ENCODE measurements around the gene ACTRT2.

Gene ACTRT2

GRCh38 chr1:2983706-2984398, 37.4 kb upstream of the ACTRT2 start:
- no peak for DNase-seq

GRCh38 chr1:2984399-2985061, 36.7 kb upstream of the ACTRT2 start:
- DNase-seq = no peak

GRCh38 chr1:2985067-2985561, 36.2 kb upstream of the ACTRT2 start:
- no peak for DNase-seq

GRCh38 chr1:2985694-2986548, 35.3 kb upstream of the ACTRT2 start:
- no peak for DNase-seq

GRCh38 chr1:2986549-2987305, 34.5 kb upstream of the ACTRT2 start:
- no peak for DNase-seq

- DNase-seq = no peak
Measured at GRCh38 chr1:2987773-2988172, 33.5 kb upstream of the ACTRT2 start.

- no peak for DNase-seq
Measured at GRCh38 chr1:2988256-2988655, 33.0 kb upstream of the ACTRT2 start.

GRCh38 chr1:2989185-2989584, 32.1 kb upstream of the ACTRT2 start:
- DNase-seq = no peak

- no peak for DNase-seq
Measured at GRCh38 chr1:2989976-2990375, 31.3 kb upstream of the ACTRT2 start.

GRCh38 chr1:2990376-2991115, 30.7 kb upstream of the ACTRT2 start:
- DNase-seq = no peak

- no peak for DNase-seq
Measured at GRCh38 chr1:2991753-2992495, 29.3 kb upstream of the ACTRT2 start.

- no peak for DNase-seq
Measured at GRCh38 chr1:2998503-2999100, 22.7 kb upstream of the ACTRT2 start.

- DNase-seq = no peak
Measured at GRCh38 chr1:2999138-2999537, 22.1 kb upstream of the ACTRT2 start.

GRCh38 chr1:2999571-2999970, 21.7 kb upstream of the ACTRT2 start:
- no peak for DNase-seq

- no peak for DNase-seq
Measured at GRCh38 chr1:3000214-3000613, 21.1 kb upstream of the ACTRT2 start.

- no peak for DNase-seq
Measured at GRCh38 chr1:3000671-3001470, 20.4 kb upstream of the ACTRT2 start.

- DNase-seq = no peak
Measured at GRCh38 chr1:3001471-3002348, 19.6 kb upstream of the ACTRT2 start.

- DNase-seq = no peak
Measured at GRCh38 chr1:3002349-3003038, 18.8 kb upstream of the ACTRT2 start.

Measured in CD4-positive, alpha-beta T cell treated with Interleukin-4 for 1 hour (primary cell).